ENCODE results near the gene PIK3C2B. TPM values are rescaled to one million over a fixed set of nuclear protein-coding genes. Genes with fewer than 3 reads are reported as not detected.
A peak's percentile ranks its signal among the peaks of the same experiment; 100 is the strongest.

Gene PIK3C2B
- total and polyA plus RNA-seq, 2 donors from 2014 or later, result 2.5 to 36.4 TPM

GRCh38 chr1:204476563-204476962, 18.0 kb downstream of the PIK3C2B start:
- intact Hi-C loops (cut with DNase I), result no loop called here
- Histone ChIP-seq H3K9ac (ENCODE audit: low read length in 3 of 3) (no peak overlapping the region), H3K9me3 (ENCODE audit: control insufficient read depth in 2 of 3, insufficient read depth in 1 of 3, low read length in 3 of 3) (no peaks in the 10 kb centered on the region), H3K36me3 (ENCODE audit: control insufficient read depth in 2 of 3, insufficient read depth in 3 of 3, low read length in 3 of 3) (no peaks in the 10 kb centered on the region), H3K4me3 (ENCODE audit: low read length in 3 of 3) (no peak overlapping the region), H3K4me1 (ENCODE audit: control insufficient read depth in 2 of 3, insufficient read depth in 2 of 3, low read depth in 1 of 3, low read length in 3 of 3) (peaks cover 0 to 45% (median 20%) of the 10 kb centered on the region in 3 donors), H3K27ac (ENCODE audit: low read depth in 2 of 2, low read length in 2 of 2) (no peak overlapping the region), H3K27me3 (ENCODE audit: control insufficient read depth, insufficient read depth, low read length) (no peaks in the 10 kb centered on the region)
- FAIRE-seq (no peak), DNase-seq (no peak)
- no peak for TF ChIP-seq CTCF (IDR thresholded peaks at IDR 0.05; ENCODE audit: borderline replicate concordance, extremely low read depth, insufficient read depth)

DNA sequence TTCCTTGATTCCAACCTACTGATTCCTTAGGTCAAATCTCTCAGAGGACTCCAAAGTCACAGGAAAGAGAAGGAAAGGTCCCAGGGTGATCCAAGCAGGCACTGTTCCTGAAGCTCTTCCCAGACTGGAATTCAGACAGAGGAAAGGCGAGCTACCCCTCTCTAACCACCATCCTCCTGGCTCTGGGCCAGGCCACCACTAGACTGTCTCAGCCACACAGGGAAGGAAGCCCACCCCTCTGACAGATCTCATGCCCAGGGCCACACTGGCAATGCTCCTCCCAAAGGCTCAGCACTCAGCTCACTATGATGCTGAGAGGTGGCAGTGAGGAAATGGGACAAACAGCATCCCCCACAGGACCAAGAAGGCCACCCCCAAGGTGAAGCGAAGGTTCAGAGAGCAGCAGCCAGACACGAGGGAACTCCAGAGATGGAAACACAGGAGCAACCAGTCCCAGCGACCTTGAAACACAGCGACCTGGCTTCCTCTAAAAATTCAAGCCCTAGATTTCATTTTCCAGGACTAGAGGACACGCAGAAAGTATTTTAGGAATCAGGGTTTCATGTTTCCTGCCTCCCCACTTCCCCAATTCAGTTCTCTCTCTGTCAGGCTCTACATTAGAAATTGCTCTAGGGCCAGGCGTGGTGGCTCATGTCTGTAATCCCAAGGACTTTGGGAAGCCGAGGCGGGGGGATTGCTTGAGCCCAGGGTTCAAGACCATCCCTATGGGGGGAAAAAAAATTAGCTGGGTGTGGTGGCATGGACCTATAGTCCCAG, 18.8 kb downstream of the PIK3C2B start:
- H3K9me3 ChIP-seq (ENCODE audit: control insufficient read depth in 2 of 3, insufficient read depth in 1 of 3, low read length in 3 of 3), result no peaks in the 10 kb centered on the region
- no peaks in the 10 kb centered on the region for H3K36me3 ChIP-seq (ENCODE audit: control insufficient read depth in 2 of 3, insufficient read depth in 3 of 3, low read length in 3 of 3)
- FAIRE-seq, result no peak
- H3K27ac ChIP-seq (ENCODE audit: low read depth in 2 of 2, low read length in 2 of 2), result peak overlapping the region in 1 of 2 donors; percentile 50
- DNase-seq, result peak in 1 of 5 donors; percentile 37
- H3K27me3 ChIP-seq (ENCODE audit: control insufficient read depth, insufficient read depth, low read length), result no peaks in the 10 kb centered on the region
- intact Hi-C loops (cut with DNase I), result no loop called here
- no peak overlapping the region for H3K4me3 ChIP-seq (ENCODE audit: low read length in 3 of 3)
- H3K9ac ChIP-seq (ENCODE audit: low read length in 3 of 3), result no peak overlapping the region
- H3K4me1 ChIP-seq (ENCODE audit: control insufficient read depth in 2 of 3, insufficient read depth in 2 of 3, low read depth in 1 of 3, low read length in 3 of 3), result peaks cover 0 to 41% (median 18%) of the 10 kb centered on the region in 3 donors
- no peak for TF ChIP-seq CTCF (IDR thresholded peaks at IDR 0.05; ENCODE audit: borderline replicate concordance, extremely low read depth, insufficient read depth)

- peaks cover 0 to 6% (median 0%) of the 10 kb centered on the region in 3 donors for H3K36me3 ChIP-seq (ENCODE audit: control insufficient read depth in 2 of 3, insufficient read depth in 3 of 3, low read length in 3 of 3)
- H3K4me3 ChIP-seq (ENCODE audit: low read length in 3 of 3), result no peak overlapping the region
- H3K4me1 ChIP-seq (ENCODE audit: control insufficient read depth in 2 of 3, insufficient read depth in 2 of 3, low read depth in 1 of 3, low read length in 3 of 3), result peaks cover 0 to 21% (median 8%) of the 10 kb centered on the region in 3 donors
- FAIRE-seq, result no peak
- no peak for DNase-seq
- no peaks in the 10 kb centered on the region for H3K27me3 ChIP-seq (ENCODE audit: control insufficient read depth, insufficient read depth, low read length)
- intact Hi-C loops (cut with DNase I), result no loop called here
- no peak overlapping the region for H3K9ac ChIP-seq (ENCODE audit: low read length in 3 of 3)
- no peaks in the 10 kb centered on the region for H3K9me3 ChIP-seq (ENCODE audit: control insufficient read depth in 2 of 3, insufficient read depth in 1 of 3, low read length in 3 of 3)
- TF ChIP-seq CTCF (IDR thresholded peaks at IDR 0.05; ENCODE audit: borderline replicate concordance, extremely low read depth, insufficient read depth), result no peak
- H3K27ac ChIP-seq (ENCODE audit: low read depth in 2 of 2, low read length in 2 of 2), result no peak overlapping the region
These were observed 21.1 kb downstream of the PIK3C2B start for GRCh38 chr1:204473400-204473965.
